Naive thymus-derived CD4-positive, alpha-beta T cell (primary cell): ENCODE data around the gene LRRN4. TPM values are rescaled to one million over a fixed set of nuclear protein-coding genes. Genes with fewer than 3 reads are reported as not detected.

Experiments
- ATAC-seq: fragments of 150-1000 bp; cut with Tn5 transposase; 2 replicates; pipeline ENCODE4 v1.10.0; 2021; ENCODE audit warnings: mild to moderate bottlenecking, moderate library complexity
- CTCF ChIA-PET: fragments of 350-600 bp; sonication (Branson Sonifier 250); formaldehyde crosslinking; loops from one replicate; lab custom pipeline; 2021; ENCODE audit warnings: antibody characterized with exemption; lab: Charles Lee
- POLR2A ChIA-PET: fragments of 350-600 bp; sonication (Branson Sonifier 250); formaldehyde crosslinking; loops from one replicate; lab custom pipeline; 2021; ENCODE audit warnings: antibody characterized with exemption, inconsistent platforms; lab: Charles Lee
- DNase-seq, 9 donors: peaks; one replicate each; pipeline versions ENCODE4 v3.0.0 to v3.0.0-alpha.2; 2020 to 2022; ENCODE audit warnings: mixed read lengths in 1 of 9
- H3K27ac ChIP-seq: one replicate; pipeline ENCODE4 v1.7.0; 2013; ENCODE audit warnings: mild to moderate bottlenecking, low read depth, low read length, moderate library complexity
- H3K27me3 ChIP-seq, 2 donors: one replicate each; pipeline ENCODE4 v1.7.0; 2013; ENCODE audit warnings: low read length in 2 of 2, mild to moderate bottlenecking in 2 of 2, moderate library complexity in 2 of 2; ENCODE audit not compliant: control insufficient read depth in 2 of 2, insufficient read depth in 2 of 2
- H3K36me3 ChIP-seq, 3 experiments: 1 replicate in 2 of 3; 2 replicates in 1 of 3; pipeline ENCODE4 v1.7.0; 2013; ENCODE audit warnings: low read length in 3 of 3, mild to moderate bottlenecking in 3 of 3, moderate library complexity in 1 of 3; ENCODE audit not compliant: insufficient read depth in 3 of 3, control insufficient read depth in 2 of 3
- H3K4me1 ChIP-seq, 2 donors: one replicate each; pipeline ENCODE4 v1.7.0; 2013; ENCODE audit warnings: low read length in 2 of 2, mild to moderate bottlenecking in 2 of 2, moderate library complexity in 1 of 2; ENCODE audit not compliant: control insufficient read depth in 2 of 2, insufficient read depth in 2 of 2
- H3K4me3 ChIP-seq: 2 replicates; pipeline ENCODE4 v1.7.0; 2013; ENCODE audit warnings: mild to moderate bottlenecking, low read length
- H3K9me3 ChIP-seq, 3 experiments: 1 replicate in 2 of 3; 2 replicates in 1 of 3; pipeline ENCODE4 v1.7.0; 2013; ENCODE audit warnings: low read length in 3 of 3; ENCODE audit not compliant: control insufficient read depth in 2 of 3
- H3K27ac Mint-ChIP-seq, 9 donors: one replicate each; pipeline ENCODE4 v1.8.0; 2020 to 2022; ENCODE audit warnings: mixed read lengths in 9 of 9, mild to moderate bottlenecking in 8 of 9, moderate library complexity in 5 of 9, inconsistent platforms in 2 of 9
- H3K27me3 Mint-ChIP-seq, 5 donors: one replicate each; pipeline ENCODE4 v1.8.0; 2021 to 2022; ENCODE audit warnings: mixed read lengths in 5 of 5, mild to moderate bottlenecking in 1 of 5
- H3K36me3 Mint-ChIP-seq, 5 donors: one replicate each; pipeline ENCODE4 v1.8.0; 2020 to 2022; ENCODE audit warnings: mixed read lengths in 5 of 5, mild to moderate bottlenecking in 3 of 5, inconsistent platforms in 1 of 5
- H3K4me1 Mint-ChIP-seq, 7 donors: one replicate each; pipeline ENCODE4 v1.8.0; 2020 to 2022; ENCODE audit warnings: mixed read lengths in 7 of 7, mild to moderate bottlenecking in 3 of 7, inconsistent platforms in 1 of 7
- H3K4me3 Mint-ChIP-seq, 10 donors: one replicate each; pipeline ENCODE4 v1.8.0; 2020 to 2022; ENCODE audit warnings: mild to moderate bottlenecking in 10 of 10, mixed read lengths in 10 of 10, moderate library complexity in 6 of 10, inconsistent platforms in 2 of 10
- H3K9me3 Mint-ChIP-seq, 11 donors: one replicate each; pipeline ENCODE4 v1.8.0; 2020 to 2022; ENCODE audit warnings: mixed read lengths in 11 of 11, mild to moderate bottlenecking in 4 of 11, inconsistent platforms in 1 of 11, moderate library complexity in 1 of 11
- intact Hi-C, 2 donors: fragments of 100-400 bp; cut with micrococcal nuclease; formaldehyde crosslinking; loops; one replicate each; pipeline ENCODE4 v1.15.1; 2023
- polyA plus RNA-seq, 2 donors: library from polyadenylated mRNA; unstranded; fragments of 300-500 nt; fragmentation: Illumina TruSeq; gene quantifications; one replicate each; pipeline ENCODE4 v1.2.3, GENCODE V29; 2021
- total RNA-seq, 6 experiments: library from RNA in 5 of 6; stranded (reverse) in 5 of 6; gene quantifications; 1 replicate in 5 of 6; 2 replicates in 1 of 6; pipeline ENCODE4 v1.2.3 and lab custom pipeline; 2021 to 2026

The LRRN4 gene
- total and polyA plus RNA-seq, 7 experiments from 2014 or later: not detected

- intact Hi-C loops: loop anchor here in 1 of 2 donors (10.0 kb wide), 2 partner anchors 121 to 291 kb away; partner anchors contain the start of genes MCM8 and TRMT6
- peaks cover 0 to 7% (median 3%) of the 10 kb centered on the region in 7 donors for H3K4me1 Mint-ChIP-seq
- no peaks in the 10 kb centered on the region for H3K9me3 ChIP-seq
These were observed 21.8 kb upstream of the LRRN4 start for GRCh38 chr20:6075428-6076219.

DNA sequence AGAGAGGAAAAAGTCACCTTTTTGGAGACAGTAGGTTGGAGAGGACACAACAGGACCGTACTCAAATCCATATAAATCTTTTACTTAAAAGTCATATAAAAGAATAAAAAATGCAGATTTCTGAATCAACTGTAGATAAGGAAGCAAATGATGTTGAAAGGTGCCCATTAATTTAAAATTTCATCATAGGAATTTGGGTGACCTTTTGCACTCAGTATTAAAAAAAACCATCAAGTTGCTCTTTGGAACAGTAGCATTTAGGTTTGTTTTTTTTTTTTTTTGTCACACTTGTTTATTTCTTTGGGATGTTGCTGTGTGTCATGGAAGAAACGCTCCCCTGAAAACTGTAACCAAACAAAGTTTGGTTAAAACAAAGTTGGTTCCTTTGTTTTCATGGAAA lies 20.9 kb upstream of the LRRN4 start:
- ATAC-seq (no peak), DNase-seq (no peak)
- no peaks in the 10 kb centered on the region for H3K36me3 ChIP-seq
- H3K27ac Mint-ChIP-seq: no peak overlapping the region
- intact Hi-C loops: loop anchor here in 1 of 2 donors (10.0 kb wide), 2 partner anchors 120 to 290 kb away; partner anchors contain the start of genes MCM8 and TRMT6
- H3K36me3 Mint-ChIP-seq: no peaks in the 10 kb centered on the region
- no peaks in the 10 kb centered on the region for H3K9me3 Mint-ChIP-seq
- H3K4me1 ChIP-seq: no peaks in the 10 kb centered on the region
- ChIA-PET CTCF (interaction anchor here (7.3 kb wide), 1 partner anchor 546 kb away, joined by 59 read pairs; no protein-coding TSS in a partner anchor), POLR2A (no interaction called here)
- no peak overlapping the region for H3K4me3 Mint-ChIP-seq
- peaks cover 0 to 2% (median 0%) of the 10 kb centered on the region in 5 donors for H3K27me3 Mint-ChIP-seq
- no peak overlapping the region for H3K4me3 ChIP-seq
- H3K27me3 ChIP-seq: no peaks in the 10 kb centered on the region
- H3K4me1 Mint-ChIP-seq: peaks cover 0 to 7% (median 3%) of the 10 kb centered on the region in 7 donors
- H3K27ac ChIP-seq: no peak overlapping the region
- no peaks in the 10 kb centered on the region for H3K9me3 ChIP-seq

More at GRCh38 chr20:6075428-6076219, 21.8 kb upstream of the LRRN4 start:
- ChIA-PET POLR2A (interaction anchor here (0.7 kb wide), 1 partner anchor 15 kb away, joined by 3 read pairs; no protein-coding TSS in a partner anchor), CTCF (interaction anchor here (1.0 to 7.3 kb wide), 2 partner anchors 506 to 547 kb away, joined by 3 to 59 read pairs; no protein-coding TSS in a partner anchor)
- no peaks in the 10 kb centered on the region for H3K27me3 ChIP-seq
- no peak overlapping the region for H3K4me3 ChIP-seq
- Mint-ChIP-seq H3K4me3 (no peak overlapping the region), H3K27ac (no peak overlapping the region), H3K27me3 (peaks cover 0 to 2% (median 0%) of the 10 kb centered on the region in 5 donors), H3K9me3 (no peaks in the 10 kb centered on the region), H3K36me3 (no peaks in the 10 kb centered on the region)
- ATAC-seq (no peak), DNase-seq (no peak)
- no peak overlapping the region for H3K27ac ChIP-seq
- no peaks in the 10 kb centered on the region for H3K36me3 ChIP-seq
- no peaks in the 10 kb centered on the region for H3K4me1 ChIP-seq

- Mint-ChIP-seq H3K36me3 (no peaks in the 10 kb centered on the region), H3K9me3 (no peaks in the 10 kb centered on the region), H3K27me3 (peaks cover 0 to 2% (median 0%) of the 10 kb centered on the region in 5 donors), H3K27ac (peak overlapping the region in 2 of 9 donors; percentile 2 to 59), H3K4me1 (peaks cover 0 to 7% (median 3%) of the 10 kb centered on the region in 7 donors), H3K4me3 (no peak overlapping the region)
- H3K4me3 ChIP-seq: no peak overlapping the region
- DNase-seq (peak in 3 of 9 donors; percentile 27 to 34 (median 30)), ATAC-seq (peak; percentile 41)
- intact Hi-C loops: loop anchor here in 1 of 2 donors (10.0 kb wide), 2 partner anchors 119 to 289 kb away; partner anchors contain the start of genes MCM8 and TRMT6
- no peaks in the 10 kb centered on the region for H3K27me3 ChIP-seq
- H3K9me3 ChIP-seq: no peaks in the 10 kb centered on the region
- H3K4me1 ChIP-seq: no peaks in the 10 kb centered on the region
- CTCF ChIA-PET: interaction anchor here (7.3 kb wide), 1 partner anchor 545 kb away, joined by 59 read pairs; no protein-coding TSS in a partner anchor
- POLR2A ChIA-PET: no interaction called here
- no peaks in the 10 kb centered on the region for H3K36me3 ChIP-seq
- no peak overlapping the region for H3K27ac ChIP-seq
These were observed 20.3 kb upstream of the LRRN4 start for GRCh38 chr20:6074145-6074561.

GRCh38 chr20:6070829-6071695 lies 17.2 kb upstream of the LRRN4 start:
- POLR2A ChIA-PET: no interaction called here
- peaks cover 0 to 7% (median 3%) of the 10 kb centered on the region in 7 donors for H3K4me1 Mint-ChIP-seq
- intact Hi-C loops: loop anchor here in 1 of 2 donors (10.0 kb wide), 2 partner anchors 116 to 286 kb away; partner anchors contain the start of genes MCM8 and TRMT6
- no peak overlapping the region for H3K27ac Mint-ChIP-seq
- Histone ChIP-seq H3K4me3 (no peak overlapping the region), H3K4me1 (no peaks in the 10 kb centered on the region), H3K36me3 (no peaks in the 10 kb centered on the region), H3K9me3 (no peaks in the 10 kb centered on the region), H3K27me3 (no peaks in the 10 kb centered on the region), H3K27ac (no peak overlapping the region)
- peaks cover 0 to 2% (median 0%) of the 10 kb centered on the region in 5 donors for H3K27me3 Mint-ChIP-seq
- no peaks in the 10 kb centered on the region for H3K36me3 Mint-ChIP-seq
- no peaks in the 10 kb centered on the region for H3K9me3 Mint-ChIP-seq
- DNase-seq: no peak
- ATAC-seq: no peak
- H3K4me3 Mint-ChIP-seq: no peak overlapping the region
- CTCF ChIA-PET: no interaction called here

- ChIA-PET POLR2A (no interaction called here), CTCF (no interaction called here)
- Mint-ChIP-seq H3K4me3 (no peak overlapping the region), H3K27ac (no peak overlapping the region), H3K36me3 (no peaks in the 10 kb centered on the region), H3K27me3 (peaks cover 0 to 2% (median 0%) of the 10 kb centered on the region in 5 donors), H3K9me3 (no peaks in the 10 kb centered on the region), H3K4me1 (peaks cover 0 to 7% (median 3%) of the 10 kb centered on the region in 7 donors)
- H3K27me3 ChIP-seq: no peaks in the 10 kb centered on the region
- no peak overlapping the region for H3K27ac ChIP-seq
- intact Hi-C loops: loop anchor here in 1 of 2 donors (10.0 kb wide), 2 partner anchors 115 to 285 kb away; partner anchors contain the start of genes MCM8 and TRMT6
- no peak overlapping the region for H3K4me3 ChIP-seq
- DNase-seq: no peak
- ATAC-seq: no peak
- H3K9me3 ChIP-seq: no peaks in the 10 kb centered on the region
- H3K4me1 ChIP-seq: no peaks in the 10 kb centered on the region
- no peaks in the 10 kb centered on the region for H3K36me3 ChIP-seq
These were observed 15.8 kb upstream of the LRRN4 start for GRCh38 chr20:6069669-6070068.

- Mint-ChIP-seq H3K27me3 (peaks cover 0 to 6% (median 0%) of the 10 kb centered on the region in 5 donors), H3K9me3 (no peaks in the 10 kb centered on the region), H3K4me1 (peaks cover 0 to 1% (median 0%) of the 10 kb centered on the region in 7 donors), H3K36me3 (no peaks in the 10 kb centered on the region), H3K27ac (no peak overlapping the region), H3K4me3 (no peak overlapping the region)
- Histone ChIP-seq H3K4me3 (no peak overlapping the region), H3K9me3 (no peaks in the 10 kb centered on the region), H3K27me3 (no peaks in the 10 kb centered on the region), H3K36me3 (no peaks in the 10 kb centered on the region), H3K4me1 (no peaks in the 10 kb centered on the region), H3K27ac (no peak overlapping the region)
- ChIA-PET POLR2A (no interaction called here), CTCF (no interaction called here)
- ATAC-seq: no peak
- no peak for DNase-seq
- intact Hi-C loops: no loop called here
These were observed 14.0 kb upstream of the LRRN4 start for GRCh38 chr20:6067763-6068318.
